ENCODE measurements around the gene LIF.

DNA sequence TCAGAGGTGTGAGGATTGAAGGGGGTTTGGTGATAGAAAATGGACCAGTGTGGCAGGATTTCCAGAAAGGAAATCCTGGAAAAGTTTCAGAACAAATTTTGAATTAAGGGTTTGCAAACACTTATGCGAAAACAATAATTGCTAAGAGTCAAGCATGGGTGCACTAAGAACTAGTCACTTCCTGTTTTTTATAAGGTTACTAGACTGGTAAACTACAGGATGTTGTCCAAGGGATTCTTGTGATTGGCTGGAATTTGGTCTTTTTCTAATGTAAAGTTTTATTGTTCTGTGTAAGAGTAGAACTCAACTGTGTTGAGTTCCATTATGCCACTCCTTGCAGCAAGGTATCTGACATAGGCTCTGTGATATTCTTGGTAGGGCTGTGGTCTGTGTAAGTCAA lies 54.1 kb downstream of the LIF start:
- TF ChIP-seq SUZ12 (IDR thresholded peaks at IDR 0.05), result no peak
- no peak for TF ChIP-seq FOXK2 (IDR thresholded peaks at IDR 0.05)
- TF ChIP-seq TARDBP (IDR thresholded peaks at IDR 0.05), result no peak
- no peak for TF ChIP-seq CTBP1 (IDR thresholded peaks at IDR 0.05; ENCODE audit: borderline replicate concordance)
- TF ChIP-seq FOXA1 (IDR thresholded peaks at IDR 0.05), result no peak
- no peak for TF ChIP-seq BHLHE40 (IDR thresholded peaks at IDR 0.05; ENCODE audit: borderline replicate concordance)

Measured in HEK293T (cell line).